ENCODE data around the gene KRT3.
"Not testable (repeated sequence)": the region's sequence is repeated elsewhere in the genome, so short reads cannot be mapped to it uniquely, and the experiment has no call there.

The KRT3 gene

DNA sequence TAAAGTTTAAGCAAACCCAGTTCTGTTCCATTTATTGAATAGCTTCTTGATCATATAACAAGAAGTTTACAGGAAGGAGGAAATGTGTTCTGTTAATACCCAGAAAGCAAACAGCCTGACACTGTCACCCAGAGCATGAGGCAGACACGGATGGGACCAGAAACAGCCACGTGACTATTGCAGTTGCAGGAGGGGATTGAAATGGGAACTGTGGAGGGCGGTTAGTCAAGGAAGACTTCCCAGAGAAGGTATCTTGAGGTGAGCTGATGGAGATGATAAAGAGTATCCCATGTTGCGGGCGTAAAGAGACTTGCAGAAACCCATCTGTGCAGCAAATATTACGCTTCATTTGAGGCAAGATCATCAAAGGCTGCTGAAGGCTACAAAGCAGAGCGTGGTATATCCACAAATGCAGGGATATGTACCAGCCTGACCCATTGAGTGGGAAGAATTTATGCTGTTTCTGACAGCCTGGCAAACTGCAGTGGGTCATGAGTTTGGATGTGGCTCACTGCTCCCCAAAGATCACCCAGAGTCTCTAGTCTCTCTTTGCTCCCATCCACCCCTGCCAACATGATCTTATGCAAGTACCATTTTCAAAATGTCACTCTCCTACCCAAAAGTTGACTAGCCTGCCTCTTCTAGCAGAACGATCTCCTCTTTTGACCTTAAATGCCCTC is 39.5 kb downstream of the KRT3 start:
- FAIRE-seq, result no peak

DNA sequence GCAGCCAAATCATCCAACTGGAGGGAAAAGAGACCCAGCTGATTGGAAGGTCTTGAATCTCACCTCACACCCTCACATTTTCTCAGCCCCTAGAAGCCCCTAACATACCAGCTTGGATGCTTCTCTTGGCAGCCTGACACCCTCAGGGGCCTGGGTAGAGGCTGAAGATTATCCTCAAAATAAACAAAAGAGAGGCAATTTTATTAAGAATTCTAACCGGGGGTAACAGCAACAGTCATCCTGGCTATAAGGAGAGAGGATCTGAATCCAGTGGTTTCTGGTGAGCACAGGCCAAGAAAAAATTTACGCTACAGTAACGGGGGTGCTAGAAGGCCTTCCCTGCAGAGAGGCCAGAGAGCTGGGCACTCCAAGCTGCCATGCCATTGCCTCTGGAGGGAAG is 40.4 kb downstream of the KRT3 start:
- FAIRE-seq, result no peak

DNA sequence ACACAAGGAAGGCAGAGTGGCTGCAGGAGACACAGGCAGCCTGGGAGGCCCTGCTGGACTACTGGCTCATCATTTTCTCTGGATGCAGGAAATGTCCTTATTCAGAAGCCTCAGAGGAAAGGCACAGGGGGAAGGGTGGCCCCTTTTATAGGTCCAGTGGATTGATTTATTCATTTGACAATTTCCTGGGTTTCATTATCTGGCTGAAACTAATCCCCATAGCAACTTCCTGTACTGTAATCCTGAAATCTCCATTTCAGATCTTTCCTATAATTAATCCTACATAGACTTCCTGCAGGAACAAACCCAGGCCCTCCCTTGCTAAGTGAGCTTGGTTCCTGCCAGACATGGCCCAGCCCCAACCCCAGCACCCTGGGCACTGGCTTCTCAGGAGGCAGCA is 41.8 kb downstream of the KRT3 start:
- FAIRE-seq, result no peak

DNA sequence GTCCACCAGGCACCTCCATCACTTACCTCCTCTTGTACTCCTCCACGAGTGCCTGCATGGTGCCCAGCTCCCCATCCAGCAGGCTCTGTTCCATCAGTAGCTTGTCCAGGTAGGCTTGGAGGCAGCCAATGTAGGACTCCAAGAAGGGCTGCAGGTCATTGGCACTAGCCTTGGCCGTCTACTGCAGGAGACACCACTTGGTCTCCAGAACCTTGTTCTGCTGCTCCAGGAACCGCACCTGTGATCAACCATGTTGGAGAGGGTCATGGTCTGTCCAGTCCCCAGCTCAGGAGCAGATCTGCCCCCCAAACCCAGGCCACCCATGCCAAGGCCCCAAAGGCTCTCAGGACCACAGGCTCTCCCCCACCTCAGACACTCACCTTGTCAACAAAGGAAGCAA is 42.6 kb downstream of the KRT3 start:
- no peak for FAIRE-seq

DNA sequence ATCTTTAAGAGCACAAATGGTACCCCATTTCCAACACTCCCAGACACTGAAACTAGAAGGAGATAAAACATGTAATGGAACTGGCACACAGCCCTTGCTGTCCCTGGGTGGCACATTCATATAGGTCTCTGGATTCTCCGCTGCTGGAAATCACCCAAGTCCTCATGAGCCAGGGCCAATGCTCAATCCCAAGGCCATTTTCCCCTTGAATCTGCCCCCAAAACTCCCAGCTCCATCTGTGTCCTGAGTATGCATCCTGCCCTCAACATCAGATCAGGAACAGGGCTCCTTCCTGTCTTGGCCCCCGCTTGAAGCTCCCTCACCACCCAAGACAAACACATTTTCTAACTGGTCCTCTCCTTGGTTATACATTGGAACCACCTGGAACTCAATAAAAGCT is 43.4 kb downstream of the KRT3 start:
- no peak for FAIRE-seq

DNA sequence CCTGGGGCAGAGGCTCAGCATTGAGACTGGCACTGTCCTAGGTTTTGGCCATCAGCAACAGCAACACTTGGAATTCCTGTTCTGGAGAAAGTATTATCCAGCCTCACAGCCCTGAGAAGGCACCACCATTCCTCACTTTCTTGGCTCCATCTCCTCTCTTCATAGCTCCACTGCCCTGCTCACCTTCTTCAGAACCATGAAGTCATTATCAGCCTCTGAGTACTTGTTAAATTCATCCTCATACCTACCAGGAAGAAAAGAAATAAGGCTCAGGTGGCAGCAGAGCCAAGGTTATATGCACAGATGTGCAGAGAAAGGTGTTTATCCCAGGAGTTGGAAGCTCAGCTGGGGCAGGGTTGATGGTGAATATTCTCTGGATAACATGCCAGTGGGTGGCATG is 44.1 kb downstream of the KRT3 start:
- FAIRE-seq, result no peak

DNA sequence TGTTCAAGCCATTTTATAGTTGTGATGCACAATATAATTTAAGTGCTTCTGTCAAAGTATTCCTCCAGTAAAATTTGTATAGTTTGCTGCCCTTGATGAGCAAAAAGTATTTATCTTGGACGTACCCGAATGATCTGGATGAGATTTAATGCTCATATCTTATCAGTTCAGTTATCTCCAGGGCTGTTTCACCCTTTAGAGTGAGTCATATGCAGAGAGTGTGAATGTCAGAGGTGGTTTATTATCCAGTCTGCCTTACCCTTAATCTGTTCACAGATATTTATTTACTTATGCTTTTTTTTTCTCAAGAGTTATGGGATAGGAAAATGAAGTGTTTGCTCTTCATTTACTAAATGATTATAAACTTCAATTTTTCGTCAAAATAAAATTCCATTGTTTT is 45.4 kb downstream of the KRT3 start:
- not testable (repeated sequence) for FAIRE-seq

DNA sequence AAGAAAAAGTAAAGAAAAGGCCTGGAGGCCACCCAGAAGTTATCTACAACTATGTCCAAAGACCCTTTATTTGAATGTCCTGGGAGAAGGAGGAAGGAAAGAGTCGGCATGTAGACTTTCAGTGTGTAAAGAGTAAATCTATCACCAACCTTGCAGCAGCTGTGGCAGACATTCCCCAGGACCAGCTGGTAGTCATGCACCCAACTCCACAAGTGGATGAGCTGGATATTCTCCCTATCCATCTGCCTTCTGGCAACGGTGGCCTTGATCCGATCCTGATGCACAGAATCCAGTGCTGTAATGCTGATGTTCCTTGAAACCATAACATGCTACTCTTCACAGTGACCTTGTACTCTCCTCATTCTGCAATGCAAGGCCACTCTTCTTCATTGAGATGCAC is 46.1 kb downstream of the KRT3 start:
- no peak for FAIRE-seq

DNA sequence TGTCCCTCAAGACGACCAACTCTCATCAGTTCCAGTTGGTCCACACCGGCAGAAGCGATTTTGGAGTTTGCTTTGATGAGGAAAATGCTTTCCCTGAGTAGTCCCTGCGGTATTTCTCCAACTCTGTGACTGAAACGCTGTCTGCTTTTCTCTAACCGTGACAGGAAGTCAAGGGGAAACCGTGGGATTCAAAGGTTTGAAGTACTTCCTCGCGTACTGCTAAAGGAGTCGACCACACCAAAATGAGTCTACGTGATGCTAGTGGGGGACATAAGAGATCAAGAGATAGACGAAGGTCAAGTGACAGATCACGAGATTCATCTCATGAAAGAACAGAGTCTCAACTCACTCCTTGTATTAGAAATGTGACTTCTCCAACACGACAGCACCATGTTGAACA is 47.3 kb downstream of the KRT3 start:
- FAIRE-seq, result no peak

DNA sequence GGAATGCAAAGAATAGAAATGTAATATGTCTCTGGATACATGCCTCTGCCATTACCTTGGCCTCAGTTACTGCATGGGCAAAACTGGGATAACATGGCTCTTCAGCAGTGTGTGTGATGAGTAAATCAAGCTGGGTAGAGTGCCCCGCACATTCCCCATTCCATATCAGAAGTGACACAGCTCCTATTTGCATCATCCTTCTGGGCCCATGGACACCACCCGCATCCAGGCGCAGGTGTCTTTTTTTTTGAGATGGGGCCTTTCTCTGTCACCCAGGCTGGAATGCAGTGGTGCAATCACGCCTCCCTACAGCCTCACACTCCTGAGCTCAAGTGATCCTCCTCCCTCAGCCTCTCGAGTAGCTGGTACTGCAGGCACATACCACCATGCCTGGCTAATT is 50.4 kb downstream of the KRT3 start:
- FAIRE-seq, result no peak

DNA sequence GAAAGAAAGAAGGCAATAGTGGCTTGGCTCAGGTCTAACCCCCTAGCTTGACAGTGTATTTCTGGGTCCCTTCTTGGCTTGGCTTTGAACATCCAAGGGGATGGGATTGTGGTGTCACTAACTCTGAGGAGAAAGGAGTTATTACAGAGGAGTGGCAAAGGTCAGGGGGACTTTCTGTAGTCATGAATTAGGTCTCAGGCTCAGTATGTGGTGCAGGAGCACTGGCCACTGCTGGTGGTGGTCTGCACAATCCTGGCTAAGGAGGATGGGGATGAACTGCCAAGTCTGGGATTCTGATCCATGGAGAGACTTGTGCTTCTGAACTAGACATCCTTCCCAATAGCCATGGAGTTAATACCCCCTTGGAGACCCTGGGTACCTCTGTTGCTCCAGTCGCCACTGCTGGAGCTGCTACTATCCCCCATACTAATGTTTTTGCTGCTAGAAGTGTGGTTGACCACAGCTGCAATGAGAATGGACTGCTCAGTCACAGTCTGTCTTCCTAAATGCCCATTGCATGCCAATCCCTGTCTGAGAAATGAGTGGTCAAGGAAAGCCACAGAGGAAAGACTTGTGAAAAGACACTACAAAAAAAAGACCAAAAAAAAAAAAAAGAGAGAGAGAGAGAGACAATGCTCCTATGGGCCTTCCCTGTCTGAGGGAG is 51.3 kb downstream of the KRT3 start:
- no peak for FAIRE-seq

DNA sequence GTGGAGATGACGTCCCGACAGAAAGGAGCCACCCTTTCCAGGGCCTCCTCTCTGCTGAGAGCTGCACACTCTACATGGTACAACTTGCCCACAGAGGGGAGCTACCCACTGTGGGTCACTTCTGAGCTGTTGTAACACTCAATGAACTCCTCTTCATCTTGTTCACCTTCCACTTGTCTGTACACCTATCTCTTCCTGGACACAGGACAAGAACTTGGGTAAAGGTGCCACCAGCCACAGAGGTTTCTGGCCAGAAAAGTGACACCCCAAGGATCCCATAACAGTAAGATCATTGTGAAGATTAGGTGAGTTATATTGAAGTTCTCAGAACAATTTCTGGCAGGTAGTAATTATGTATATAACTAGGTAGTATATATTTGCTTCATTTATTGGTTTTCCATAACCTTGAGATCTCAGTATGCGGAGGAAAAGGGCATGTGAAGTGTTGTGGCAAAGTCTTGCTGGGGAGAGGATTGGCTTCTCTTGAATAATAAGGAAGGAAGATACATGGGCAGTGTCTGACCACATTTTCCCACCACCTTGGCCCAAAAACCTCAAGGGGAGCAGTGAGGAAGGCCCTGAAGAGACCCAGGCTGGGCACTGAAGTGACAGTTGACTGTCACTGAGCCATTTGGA is 53.0 kb downstream of the KRT3 start:
- FAIRE-seq, result no peak

DNA sequence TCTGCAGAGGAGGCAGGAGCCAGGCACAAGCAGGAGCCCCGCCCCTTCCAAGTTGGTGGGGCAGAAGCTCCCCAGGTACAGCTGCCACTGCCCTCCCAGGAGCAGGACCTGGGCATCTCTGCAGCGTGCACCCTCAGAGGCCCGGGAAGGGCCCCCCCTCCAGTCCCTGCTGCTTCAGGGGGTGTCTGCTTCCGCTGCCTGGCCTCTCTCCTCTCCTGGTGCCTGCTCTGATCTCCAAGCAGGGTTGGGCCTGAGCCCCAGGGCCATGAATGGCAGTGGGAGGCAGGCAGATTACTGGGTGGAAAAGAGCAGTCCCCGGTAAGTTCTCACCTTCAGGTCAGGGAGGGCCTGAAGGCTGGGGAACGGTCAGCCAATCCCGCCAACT is 53.7 kb downstream of the KRT3 start:
- no peak for FAIRE-seq

DNA sequence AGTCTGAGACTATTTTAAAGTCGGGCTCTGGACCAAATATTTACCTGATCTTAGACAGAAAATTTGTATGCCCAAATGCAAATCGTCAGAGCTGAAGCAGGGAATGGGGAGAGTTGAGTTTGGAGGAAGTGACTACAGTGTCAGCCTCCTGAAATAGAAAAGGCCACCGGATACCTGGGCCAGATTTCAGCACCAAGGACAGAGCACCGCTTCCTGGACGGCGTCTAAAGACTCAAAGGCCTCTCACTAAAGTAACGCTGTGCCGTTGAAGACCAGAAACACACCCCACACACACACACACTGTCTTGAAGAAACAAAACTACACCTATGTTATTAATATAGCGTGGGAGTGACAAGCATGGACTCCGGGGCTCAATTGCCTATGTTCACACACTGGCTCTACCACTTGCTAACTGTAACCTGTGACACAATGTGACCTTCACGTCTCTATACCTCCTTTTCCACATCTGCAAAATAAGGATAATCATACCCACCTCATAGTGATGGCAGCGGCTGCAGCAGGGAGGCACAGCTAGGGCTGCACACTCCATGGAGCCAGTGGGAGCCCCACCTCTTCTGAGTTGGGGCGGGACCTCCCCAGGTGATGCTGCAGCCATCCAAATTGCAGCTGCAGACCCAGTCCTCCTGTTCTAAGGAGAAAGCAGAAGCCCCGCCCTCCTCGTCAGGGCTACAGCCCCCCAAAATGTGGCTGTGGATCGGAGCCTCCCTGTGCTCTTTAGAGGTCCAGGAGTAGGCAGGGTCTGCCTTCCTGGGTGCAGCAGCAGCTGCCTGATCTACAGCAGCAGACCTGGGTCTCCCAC is 54.3 kb downstream of the KRT3 start:
- FAIRE-seq, result no peak

DNA sequence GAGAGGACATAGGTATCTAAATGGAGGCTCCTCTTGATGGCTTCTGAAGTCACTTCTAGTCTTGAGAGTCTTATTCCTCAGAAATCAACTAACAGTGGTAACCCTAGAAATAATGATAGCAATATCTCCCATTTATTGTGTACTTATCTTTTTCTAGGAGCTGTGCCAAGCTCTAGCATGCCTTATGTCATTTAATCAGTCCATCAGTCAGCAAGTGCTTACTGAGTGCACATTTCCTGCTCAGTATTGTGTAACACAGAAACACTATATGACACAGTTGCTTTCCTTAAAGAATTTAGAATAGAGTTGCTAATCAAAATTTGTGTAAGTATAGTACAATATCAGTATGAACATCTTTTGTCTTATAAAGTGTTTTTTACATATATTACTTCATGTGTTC is 55.3 kb downstream of the KRT3 start:
- FAIRE-seq, result no peak

DNA sequence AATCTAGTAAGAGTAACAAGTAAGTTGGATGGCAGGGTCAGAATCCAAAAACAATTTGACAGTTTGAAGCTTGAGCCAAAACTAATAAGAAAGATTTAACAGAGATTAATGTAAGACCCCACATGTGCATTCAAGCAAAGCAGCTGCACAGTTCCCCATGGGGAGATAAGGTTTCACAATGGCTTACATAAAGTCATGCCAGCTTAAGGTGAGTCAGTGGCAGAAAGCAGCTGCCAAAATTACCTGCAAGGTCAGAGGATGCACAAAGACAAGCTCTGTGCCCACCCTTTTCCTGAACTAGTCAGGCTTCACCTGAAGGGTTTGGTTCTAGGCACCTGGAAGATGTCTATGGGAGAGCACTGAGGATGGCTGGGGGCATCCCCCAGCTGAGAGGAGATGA is 56.0 kb downstream of the KRT3 start:
- no peak for FAIRE-seq
